GM23338 (cell line): ENCODE results near the gene SLC8B1. TPM values are rescaled to one million over a fixed set of nuclear protein-coding genes. Genes with fewer than 3 reads are reported as not detected.

ENCODE experiments used
- ATAC-seq: fragments of 200-7000 bp; cut with Tn5 transposase; 3 replicates; pipeline ENCODE4 v1.9.1; 2020
- DNase-seq: peaks from one replicate; pipeline ENCODE4 v3.0.0-alpha.2; 2015; ENCODE audit warnings: low spot score
- H2AFZ ChIP-seq: fragments of 200-600 bp; sonication (generic); 2 replicates; pipeline ENCODE4 v1.8.0; 2016; ENCODE audit warnings: antibody characterized with exemption, mild to moderate bottlenecking, moderate library complexity
- H3F3A ChIP-seq: fragments of 200-600 bp; sonication (generic); replicated peaks from 2 replicates; pipeline ENCODE4 v1.8.0; 2017; ENCODE audit warnings: antibody characterized with exemption, mixed run types, low read depth
- H3K27ac ChIP-seq: fragments of 200-600 bp; sonication (generic); 2 replicates; pipeline ENCODE4 v1.6.1; 2016; ENCODE audit warnings: low read depth
- H3K27me3 ChIP-seq: fragments of 200-600 bp; sonication (generic); 2 replicates; pipeline ENCODE4 v1.8.0; 2016; ENCODE audit warnings: mild to moderate bottlenecking, mixed run types, moderate library complexity; ENCODE audit not compliant: insufficient read depth
- H3K36me3 ChIP-seq: fragments of 200-600 bp; sonication (generic); 2 replicates; pipeline ENCODE4 v1.8.0; 2016; ENCODE audit warnings: mild to moderate bottlenecking; ENCODE audit not compliant: insufficient read depth
- H3K4me1 ChIP-seq: fragments of 200-600 bp; sonication (generic); 2 replicates; pipeline ENCODE4 v1.8.0; 2016; ENCODE audit warnings: mild to moderate bottlenecking, moderate library complexity; ENCODE audit not compliant: insufficient read depth
- H3K4me2 ChIP-seq: fragments of 200-600 bp; sonication (generic); 2 replicates; pipeline ENCODE4 v1.7.1; 2017; ENCODE audit warnings: mixed run types
- H3K4me3 ChIP-seq: fragments of 200-600 bp; sonication (generic); 2 replicates; pipeline ENCODE4 v1.6.1; 2016; ENCODE audit warnings: mixed run types
- H3K79me2 ChIP-seq: fragments of 200-600 bp; sonication (generic); replicated peaks from 2 replicates; pipeline ENCODE4 v1.8.0; 2017; ENCODE audit warnings: mild to moderate bottlenecking; ENCODE audit not compliant: insufficient read depth
- H3K9me2 ChIP-seq: fragments of 200-600 bp; sonication (generic); 2 replicates; pipeline ENCODE4 v1.8.0; 2017; ENCODE audit not compliant: insufficient read depth
- H4K20me1 ChIP-seq: fragments of 200-600 bp; sonication (generic); replicated peaks from 2 replicates; pipeline ENCODE4 v1.8.0; 2017; ENCODE audit warnings: mild to moderate bottlenecking; ENCODE audit not compliant: insufficient read depth
- H3K27ac Mint-ChIP-seq: 2 replicates; pipeline ENCODE4 v1.8.0; 2020; ENCODE audit warnings: inconsistent platforms, mild to moderate bottlenecking, moderate library complexity, mixed read lengths
- H3K27me3 Mint-ChIP-seq: 3 replicates; pipeline ENCODE4 v1.8.0; 2022; ENCODE audit warnings: low read depth, mild to moderate bottlenecking, moderate library complexity, mixed read lengths, inconsistent platforms; ENCODE audit not compliant: insufficient read depth, poor library complexity
- H3K36me3 Mint-ChIP-seq: 3 replicates; pipeline ENCODE4 v1.8.0; 2021; ENCODE audit warnings: low read depth, mild to moderate bottlenecking, inconsistent platforms, moderate library complexity, mixed read lengths
- H3K4me1 Mint-ChIP-seq: 3 replicates; pipeline ENCODE4 v1.8.0; 2020; ENCODE audit warnings: mild to moderate bottlenecking, inconsistent platforms, mixed read lengths
- H3K4me3 Mint-ChIP-seq: 3 replicates; pipeline ENCODE4 v1.8.0; 2021; ENCODE audit warnings: moderate library complexity, mild to moderate bottlenecking, inconsistent platforms, mixed read lengths
- H3K9me3 Mint-ChIP-seq: 3 replicates; pipeline ENCODE4 v1.8.0; 2020; ENCODE audit warnings: moderate library complexity, mild to moderate bottlenecking, inconsistent platforms, mixed read lengths
- CREB1 ChIP-seq: fragments of 250-450 bp; sonication (Bioruptor Pico); IDR thresholded peaks from 2 replicates; pipeline ENCODE4 v1.5.0; 2020; ENCODE audit warnings: low read depth, mild to moderate bottlenecking, moderate library complexity
- EZH2 ChIP-seq: fragments of 200-600 bp; sonication (generic); IDR thresholded peaks from one replicate; pipeline ENCODE4 v1.8.0; 2017; ENCODE audit warnings: antibody characterized with exemption, mild to moderate bottlenecking, low read depth; ENCODE audit not compliant: unreplicated experiment
- POLR2AphosphoS5 ChIP-seq: IDR thresholded peaks from 2 replicates; pipeline ENCODE4 v1.6.1; 2016; ENCODE audit warnings: antibody characterized with exemption, low read depth
- ZNF114 ChIP-seq: fragments of 250-450 bp; sonication (Bioruptor Pico); IDR thresholded peaks from 2 replicates; pipeline ENCODE4 v1.5.0; 2020; ENCODE audit warnings: mild to moderate bottlenecking, moderate library complexity
- polyA plus RNA-seq: library from polyadenylated mRNA; unstranded; fragments of >200 nt; fragmentation: Nextera tagmentation; extraction: Ambion mirVana; gene quantifications from 2 replicates; pipeline ENCODE4 v1.2.1, GENCODE V29; 2016
- total RNA-seq: library from RNA; depleted of rRNA; stranded (reverse); fragments of >200 nt; shearing (Covaris generic); gene quantifications from 2 replicates; pipeline ENCODE4 v1.2.3, GENCODE V29; 2014
- TF ChIP-seq, protein P1 (sequence below): fragments of 250-450 bp; sonication (Bioruptor Pico); IDR thresholded peaks from 2 replicates; pipeline ENCODE4 v1.5.0; 2020; ENCODE audit warnings: mild to moderate bottlenecking, moderate library complexity
- TF ChIP-seq, protein P2 (sequence below): IDR thresholded peaks from 2 replicates; pipeline ENCODE4 v1.6.1; 2016; ENCODE audit warnings: antibody characterized with exemption
- TF ChIP-seq, protein P3 (sequence below): IDR thresholded peaks from one replicate; pipeline ENCODE4 v1.6.1; 2018; ENCODE audit warnings: antibody characterized with exemption; ENCODE audit not compliant: unreplicated experiment

Gene SLC8B1
- total and polyA plus RNA-seq, 2 experiments from 2014 or later = 6.0 to 8.9 TPM

DNA sequence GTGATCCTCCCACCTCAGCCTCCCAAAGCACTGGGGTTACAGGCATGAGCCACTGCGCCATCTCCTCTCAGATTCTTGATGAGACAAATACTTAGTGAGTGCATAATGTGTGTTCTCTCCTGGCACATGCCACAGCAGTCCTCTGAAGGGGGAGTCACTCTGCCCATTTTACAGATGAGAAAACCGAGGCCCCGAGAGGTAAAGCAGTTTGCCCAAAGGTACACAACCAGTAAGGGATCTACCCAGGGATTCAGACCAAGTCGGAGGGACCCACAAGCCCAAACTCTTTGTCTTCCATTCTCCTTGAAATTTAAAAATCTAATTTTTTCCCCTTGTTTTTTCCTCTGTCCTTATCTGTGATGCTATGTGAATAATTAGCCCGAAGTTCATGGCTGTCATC lies 29.8 kb upstream of the SLC8B1 start:
- TF ChIP-seq, protein P1, sequence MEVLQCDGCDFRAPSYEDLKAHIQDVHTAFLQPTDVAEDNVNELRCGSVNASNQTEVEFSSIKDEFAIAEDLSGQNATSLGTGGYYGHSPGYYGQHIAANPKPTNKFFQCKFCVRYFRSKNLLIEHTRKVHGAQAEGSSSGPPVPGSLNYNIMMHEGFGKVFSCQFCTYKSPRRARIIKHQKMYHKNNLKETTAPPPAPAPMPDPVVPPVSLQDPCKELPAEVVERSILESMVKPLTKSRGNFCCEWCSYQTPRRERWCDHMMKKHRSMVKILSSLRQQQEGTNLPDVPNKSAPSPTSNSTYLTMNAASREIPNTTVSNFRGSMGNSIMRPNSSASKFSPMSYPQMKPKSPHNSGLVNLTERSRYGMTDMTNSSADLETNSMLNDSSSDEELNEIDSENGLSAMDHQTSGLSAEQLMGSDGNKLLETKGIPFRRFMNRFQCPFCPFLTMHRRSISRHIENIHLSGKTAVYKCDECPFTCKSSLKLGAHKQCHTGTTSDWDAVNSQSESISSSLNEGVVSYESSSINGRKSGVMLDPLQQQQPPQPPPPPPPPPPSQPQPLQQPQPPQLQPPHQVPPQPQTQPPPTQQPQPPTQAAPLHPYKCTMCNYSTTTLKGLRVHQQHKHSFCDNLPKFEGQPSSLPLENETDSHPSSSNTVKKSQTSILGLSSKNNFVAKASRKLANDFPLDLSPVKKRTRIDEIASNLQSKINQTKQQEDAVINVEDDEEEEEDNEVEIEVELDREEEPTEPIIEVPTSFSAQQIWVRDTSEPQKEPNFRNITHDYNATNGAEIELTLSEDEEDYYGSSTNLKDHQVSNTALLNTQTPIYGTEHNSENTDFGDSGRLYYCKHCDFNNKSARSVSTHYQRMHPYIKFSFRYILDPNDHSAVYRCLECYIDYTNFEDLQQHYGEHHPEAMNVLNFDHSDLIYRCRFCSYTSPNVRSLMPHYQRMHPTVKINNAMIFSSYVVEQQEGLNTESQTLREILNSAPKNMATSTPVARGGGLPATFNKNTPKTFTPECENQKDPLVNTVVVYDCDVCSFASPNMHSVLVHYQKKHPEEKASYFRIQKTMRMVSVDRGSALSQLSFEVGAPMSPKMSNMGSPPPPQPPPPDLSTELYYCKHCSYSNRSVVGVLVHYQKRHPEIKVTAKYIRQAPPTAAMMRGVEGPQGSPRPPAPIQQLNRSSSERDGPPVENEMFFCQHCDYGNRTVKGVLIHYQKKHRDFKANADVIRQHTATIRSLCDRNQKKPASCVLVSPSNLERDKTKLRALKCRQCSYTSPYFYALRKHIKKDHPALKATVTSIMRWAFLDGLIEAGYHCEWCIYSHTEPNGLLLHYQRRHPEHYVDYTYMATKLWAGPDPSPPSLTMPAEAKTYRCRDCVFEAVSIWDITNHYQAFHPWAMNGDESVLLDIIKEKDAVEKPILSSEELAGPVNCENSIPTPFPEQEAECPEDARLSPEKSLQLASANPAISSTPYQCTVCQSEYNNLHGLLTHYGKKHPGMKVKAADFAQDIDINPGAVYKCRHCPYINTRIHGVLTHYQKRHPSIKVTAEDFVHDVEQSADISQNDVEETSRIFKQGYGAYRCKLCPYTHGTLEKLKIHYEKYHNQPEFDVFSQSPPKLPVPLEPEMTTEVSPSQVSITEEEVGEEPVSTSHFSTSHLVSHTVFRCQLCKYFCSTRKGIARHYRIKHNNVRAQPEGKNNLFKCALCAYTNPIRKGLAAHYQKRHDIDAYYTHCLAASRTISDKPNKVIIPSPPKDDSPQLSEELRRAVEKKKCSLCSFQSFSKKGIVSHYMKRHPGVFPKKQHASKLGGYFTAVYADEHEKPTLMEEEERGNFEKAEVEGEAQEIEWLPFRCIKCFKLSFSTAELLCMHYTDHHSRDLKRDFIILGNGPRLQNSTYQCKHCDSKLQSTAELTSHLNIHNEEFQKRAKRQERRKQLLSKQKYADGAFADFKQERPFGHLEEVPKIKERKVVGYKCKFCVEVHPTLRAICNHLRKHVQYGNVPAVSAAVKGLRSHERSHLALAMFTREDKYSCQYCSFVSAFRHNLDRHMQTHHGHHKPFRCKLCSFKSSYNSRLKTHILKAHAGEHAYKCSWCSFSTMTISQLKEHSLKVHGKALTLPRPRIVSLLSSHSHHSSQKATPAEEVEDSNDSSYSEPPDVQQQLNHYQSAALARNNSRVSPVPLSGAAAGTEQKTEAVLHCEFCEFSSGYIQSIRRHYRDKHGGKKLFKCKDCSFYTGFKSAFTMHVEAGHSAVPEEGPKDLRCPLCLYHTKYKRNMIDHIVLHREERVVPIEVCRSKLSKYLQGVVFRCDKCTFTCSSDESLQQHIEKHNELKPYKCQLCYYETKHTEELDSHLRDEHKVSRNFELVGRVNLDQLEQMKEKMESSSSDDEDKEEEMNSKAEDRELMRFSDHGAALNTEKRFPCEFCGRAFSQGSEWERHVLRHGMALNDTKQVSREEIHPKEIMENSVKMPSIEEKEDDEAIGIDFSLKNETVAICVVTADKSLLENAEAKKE (CRISPR knock-in tag) = no peak
- TF ChIP-seq, protein P2, sequence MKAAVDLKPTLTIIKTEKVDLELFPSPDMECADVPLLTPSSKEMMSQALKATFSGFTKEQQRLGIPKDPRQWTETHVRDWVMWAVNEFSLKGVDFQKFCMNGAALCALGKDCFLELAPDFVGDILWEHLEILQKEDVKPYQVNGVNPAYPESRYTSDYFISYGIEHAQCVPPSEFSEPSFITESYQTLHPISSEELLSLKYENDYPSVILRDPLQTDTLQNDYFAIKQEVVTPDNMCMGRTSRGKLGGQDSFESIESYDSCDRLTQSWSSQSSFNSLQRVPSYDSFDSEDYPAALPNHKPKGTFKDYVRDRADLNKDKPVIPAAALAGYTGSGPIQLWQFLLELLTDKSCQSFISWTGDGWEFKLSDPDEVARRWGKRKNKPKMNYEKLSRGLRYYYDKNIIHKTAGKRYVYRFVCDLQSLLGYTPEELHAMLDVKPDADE = no peak
- TF ChIP-seq, protein P3, sequence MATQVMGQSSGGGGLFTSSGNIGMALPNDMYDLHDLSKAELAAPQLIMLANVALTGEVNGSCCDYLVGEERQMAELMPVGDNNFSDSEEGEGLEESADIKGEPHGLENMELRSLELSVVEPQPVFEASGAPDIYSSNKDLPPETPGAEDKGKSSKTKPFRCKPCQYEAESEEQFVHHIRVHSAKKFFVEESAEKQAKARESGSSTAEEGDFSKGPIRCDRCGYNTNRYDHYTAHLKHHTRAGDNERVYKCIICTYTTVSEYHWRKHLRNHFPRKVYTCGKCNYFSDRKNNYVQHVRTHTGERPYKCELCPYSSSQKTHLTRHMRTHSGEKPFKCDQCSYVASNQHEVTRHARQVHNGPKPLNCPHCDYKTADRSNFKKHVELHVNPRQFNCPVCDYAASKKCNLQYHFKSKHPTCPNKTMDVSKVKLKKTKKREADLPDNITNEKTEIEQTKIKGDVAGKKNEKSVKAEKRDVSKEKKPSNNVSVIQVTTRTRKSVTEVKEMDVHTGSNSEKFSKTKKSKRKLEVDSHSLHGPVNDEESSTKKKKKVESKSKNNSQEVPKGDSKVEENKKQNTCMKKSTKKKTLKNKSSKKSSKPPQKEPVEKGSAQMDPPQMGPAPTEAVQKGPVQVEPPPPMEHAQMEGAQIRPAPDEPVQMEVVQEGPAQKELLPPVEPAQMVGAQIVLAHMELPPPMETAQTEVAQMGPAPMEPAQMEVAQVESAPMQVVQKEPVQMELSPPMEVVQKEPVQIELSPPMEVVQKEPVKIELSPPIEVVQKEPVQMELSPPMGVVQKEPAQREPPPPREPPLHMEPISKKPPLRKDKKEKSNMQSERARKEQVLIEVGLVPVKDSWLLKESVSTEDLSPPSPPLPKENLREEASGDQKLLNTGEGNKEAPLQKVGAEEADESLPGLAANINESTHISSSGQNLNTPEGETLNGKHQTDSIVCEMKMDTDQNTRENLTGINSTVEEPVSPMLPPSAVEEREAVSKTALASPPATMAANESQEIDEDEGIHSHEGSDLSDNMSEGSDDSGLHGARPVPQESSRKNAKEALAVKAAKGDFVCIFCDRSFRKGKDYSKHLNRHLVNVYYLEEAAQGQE = no peak
- TF ChIP-seq ZNF114 (CRISPR knock-in tag) = no peak
- TF ChIP-seq POLR2AphosphoS5 = no peak
- no peak for TF ChIP-seq CREB1
- TF ChIP-seq EZH2 = no peak
- H3K4me1 Mint-ChIP-seq = peaks cover 6% of the 10 kb centered on the region; the same call in 2 of the 3 replicates
- H3K79me2 ChIP-seq = peaks cover under 1% of the 10 kb centered on the region
- H3K36me3 Mint-ChIP-seq = peaks cover 3% of the 10 kb centered on the region; the same call in 2 of the 3 replicates
- H2AFZ ChIP-seq = no peak overlapping the region
- H3K27ac ChIP-seq = no peak overlapping the region
- H3K9me3 Mint-ChIP-seq = no peaks in the 10 kb centered on the region; the same call in 2 of the 3 replicates
- ATAC-seq (no peak), DNase-seq (no peak)
- H3K36me3 ChIP-seq = no peaks in the 10 kb centered on the region
- H3K27me3 ChIP-seq = no peaks in the 10 kb centered on the region
- H4K20me1 ChIP-seq = peaks cover 4% of the 10 kb centered on the region; the same call in 1 of the 2 replicates
- H3K4me1 ChIP-seq = no peaks in the 10 kb centered on the region
- H3K27me3 Mint-ChIP-seq = peaks cover 9% of the 10 kb centered on the region
- no peaks in the 10 kb centered on the region for H3F3A ChIP-seq
- no peak overlapping the region for H3K4me3 ChIP-seq
- no peaks in the 10 kb centered on the region for H3K9me2 ChIP-seq
- no peak overlapping the region for H3K27ac Mint-ChIP-seq
- no peak overlapping the region for H3K4me2 ChIP-seq
- no peak overlapping the region for H3K4me3 Mint-ChIP-seq
